Stimulated activated CD4-positive, alpha-beta T cell treated with anti-CD3 and anti-CD28 coated beads, Interleukin-15, amount 100 ng/mL, for 1 hour (primary cell): ENCODE data around the gene ADGRG6.
A peak's percentile ranks its signal among the peaks of the same experiment; 100 is the strongest.
"Not testable (repeated sequence)": the region's sequence is repeated elsewhere in the genome, so short reads cannot be mapped to it uniquely, and the experiment has no call there.

Experiments used
- DNase-seq, 2 donors: peaks; one replicate each; pipeline ENCODE4 v3.0.0-alpha.2; 2020; ENCODE audit warnings: low read depth in 1 of 2, low spot score in 1 of 2

Gene ADGRG6

DNA sequence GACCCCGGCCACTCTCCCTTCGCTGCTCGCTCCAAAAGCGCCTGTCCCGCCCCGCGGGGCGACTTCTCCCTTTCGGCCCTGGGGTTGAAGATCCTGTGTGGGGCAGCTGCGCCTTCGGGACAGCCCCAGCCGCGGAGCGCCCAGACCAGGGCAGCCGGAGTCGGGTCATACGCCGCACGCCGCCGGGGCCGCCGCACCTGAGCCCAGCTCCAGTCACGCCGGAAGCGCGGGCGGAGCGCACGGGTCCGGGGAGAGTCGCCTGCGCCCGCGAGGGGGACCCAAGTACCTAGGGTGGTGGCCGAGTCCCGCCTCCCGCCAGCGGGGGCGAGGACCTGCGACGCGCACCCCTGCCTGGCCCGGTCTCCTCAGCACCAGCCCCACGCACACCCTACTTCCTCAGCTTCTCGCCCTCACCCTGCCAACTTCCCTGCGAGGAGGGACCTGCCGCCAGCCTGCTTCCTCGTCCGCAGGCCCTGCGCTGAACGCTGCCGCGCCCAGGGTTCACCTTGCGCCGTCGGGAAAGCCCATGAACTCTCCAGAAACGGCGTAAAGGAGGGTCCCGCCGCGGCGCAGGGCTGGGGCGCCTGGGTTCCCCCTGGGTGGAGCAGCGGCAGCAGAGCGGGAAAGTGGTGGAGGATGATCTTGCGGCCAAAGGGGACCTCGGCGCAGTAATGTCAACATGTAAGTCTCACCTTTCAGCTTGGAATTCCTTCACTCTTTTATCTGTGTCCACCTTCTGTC lies at the start of gene ADGRG6:
Gene ADGRG6, plus strand, starts transcription at position 357 of the 741 bp plus-strand sequence. Its CDS starts 323 bp downstream, at position 680.
- peak in 1 of 2 donors; percentile 27 for DNase-seq

DNA sequence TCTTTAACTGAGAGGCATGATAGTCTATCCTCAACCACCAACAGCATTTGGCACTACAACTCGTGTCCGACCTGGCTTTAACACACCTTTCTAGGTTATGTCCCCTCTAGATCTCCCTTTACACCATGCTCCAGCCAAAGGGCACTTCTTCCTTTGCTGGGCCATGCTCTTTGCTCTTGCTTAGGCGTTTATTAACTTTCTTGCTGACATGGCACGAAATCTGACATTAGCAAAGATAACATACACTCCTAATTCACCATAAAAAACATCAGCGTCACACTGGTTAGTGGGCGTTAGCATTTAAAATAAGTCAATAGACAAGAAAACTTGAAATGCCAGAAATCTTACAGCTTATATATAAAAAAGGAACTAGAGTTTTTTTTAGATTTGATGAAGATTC lies 47.3 kb upstream of the ADGRG6 start:
- no peak for DNase-seq

DNA sequence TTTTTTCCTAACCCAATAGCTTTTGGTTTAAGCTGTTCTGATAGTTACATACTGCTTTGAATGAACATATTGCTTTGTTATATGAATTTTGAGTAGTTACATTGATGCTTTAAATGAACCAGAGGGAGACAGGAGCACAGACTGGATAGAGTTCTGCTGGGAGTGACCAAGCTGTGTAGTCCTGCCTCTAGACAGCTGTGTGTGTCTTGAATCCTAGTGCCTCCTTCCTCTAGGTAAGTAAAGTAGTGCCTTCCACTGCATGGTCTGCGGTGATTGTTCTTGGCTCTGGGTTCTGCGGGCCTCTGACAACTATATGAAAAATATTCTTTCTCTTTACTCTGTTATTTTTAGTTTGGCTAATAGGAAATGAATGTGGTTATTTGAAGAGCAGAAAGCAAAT lies 46.0 kb upstream of the ADGRG6 start:
- no peak for DNase-seq

DNA sequence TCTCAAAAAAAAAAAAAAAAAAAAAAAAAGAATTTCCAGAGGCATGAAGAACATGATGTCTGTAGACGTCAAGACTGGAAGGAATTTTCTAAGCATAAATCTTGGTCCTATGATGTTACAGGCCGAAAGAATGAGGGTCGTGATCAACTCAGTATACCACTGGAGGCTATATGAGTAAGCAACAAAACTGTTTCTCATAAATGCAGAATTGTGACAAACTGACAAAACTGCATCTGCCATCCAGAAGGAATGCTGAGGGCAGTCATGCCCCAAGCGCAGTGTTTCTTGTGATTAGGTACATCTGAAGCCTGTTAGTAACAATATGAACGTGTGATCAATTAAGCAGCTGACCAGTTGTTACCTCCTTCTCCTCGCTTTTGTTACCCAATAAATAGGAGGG lies 43.5 kb upstream of the ADGRG6 start:
- no peak for DNase-seq

DNA sequence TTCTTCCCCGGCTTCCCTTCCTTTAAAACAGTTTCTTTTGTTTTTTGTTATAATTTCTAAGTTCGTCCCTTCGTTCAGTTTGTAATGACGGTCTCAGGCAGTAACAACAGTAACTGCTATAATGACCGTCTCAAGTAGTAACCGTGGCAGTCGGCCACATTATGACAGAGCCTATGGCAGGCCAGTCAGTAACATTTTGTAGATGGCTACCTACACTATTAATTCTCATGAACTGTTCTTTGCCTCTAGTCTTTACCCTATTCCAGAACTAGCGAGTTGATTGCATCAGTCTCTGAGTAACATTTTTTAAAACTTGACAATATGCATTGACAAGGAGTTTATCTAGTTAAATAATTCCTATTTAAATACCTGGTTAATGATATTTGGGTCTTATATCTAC lies 43.0 kb upstream of the ADGRG6 start:
- DNase-seq = no peak

DNA sequence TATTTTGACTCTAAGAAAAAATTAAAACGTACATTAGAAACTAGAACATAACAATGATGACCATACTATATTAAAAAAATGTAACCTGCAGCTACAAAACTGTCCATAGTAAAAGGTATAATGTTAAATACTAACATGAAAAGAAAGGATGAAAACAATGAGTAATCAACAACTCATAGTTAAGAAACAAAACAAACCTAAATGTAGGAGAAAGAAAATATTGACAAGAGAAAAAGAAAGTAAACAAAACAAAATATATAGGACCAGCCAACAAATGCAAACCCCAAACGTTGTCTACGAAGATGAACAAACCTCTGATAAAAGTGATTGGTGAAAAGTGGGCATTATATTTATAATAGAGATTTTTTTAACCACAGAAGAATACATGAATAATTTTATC lies 41.1 kb upstream of the ADGRG6 start:
- no peak for DNase-seq

DNA sequence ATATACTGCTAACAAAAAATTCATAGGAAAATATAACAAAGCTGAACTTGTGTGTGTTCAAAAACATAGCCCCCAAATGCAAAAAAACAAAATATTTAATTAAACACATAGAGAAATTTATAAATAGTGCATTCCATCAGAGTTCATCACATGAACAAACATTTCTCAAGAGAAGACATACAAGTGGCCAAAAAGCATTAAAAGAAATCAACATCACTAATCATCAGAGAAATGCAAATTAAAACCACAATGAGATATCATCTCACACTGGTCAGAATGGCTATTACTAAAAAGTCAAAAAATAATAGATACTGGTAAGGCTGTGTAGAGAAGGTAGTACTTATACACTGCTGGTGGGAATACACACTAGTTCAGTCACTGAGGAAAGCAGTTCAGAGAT lies 39.6 kb upstream of the ADGRG6 start:
- DNase-seq = no peak

DNA sequence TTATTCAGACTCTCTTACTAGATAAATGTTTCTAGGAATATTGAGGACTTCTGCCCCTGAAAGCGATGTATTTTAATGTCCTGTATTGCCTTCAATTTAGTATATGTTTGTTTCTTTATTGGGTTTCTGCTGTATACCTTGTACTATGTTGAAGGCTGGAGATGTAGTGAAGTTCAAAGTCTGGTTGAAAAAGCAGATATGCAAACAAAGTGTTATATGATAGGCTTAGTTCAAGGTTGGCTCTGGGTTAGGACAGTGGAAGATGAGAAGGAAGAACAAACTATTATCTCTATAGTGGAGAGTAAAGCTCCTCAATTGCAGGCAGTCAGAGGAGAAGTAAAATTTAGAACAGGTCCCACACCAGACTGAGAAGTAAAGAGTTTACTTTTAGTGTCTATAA lies 36.3 kb upstream of the ADGRG6 start:
- no peak for DNase-seq

DNA sequence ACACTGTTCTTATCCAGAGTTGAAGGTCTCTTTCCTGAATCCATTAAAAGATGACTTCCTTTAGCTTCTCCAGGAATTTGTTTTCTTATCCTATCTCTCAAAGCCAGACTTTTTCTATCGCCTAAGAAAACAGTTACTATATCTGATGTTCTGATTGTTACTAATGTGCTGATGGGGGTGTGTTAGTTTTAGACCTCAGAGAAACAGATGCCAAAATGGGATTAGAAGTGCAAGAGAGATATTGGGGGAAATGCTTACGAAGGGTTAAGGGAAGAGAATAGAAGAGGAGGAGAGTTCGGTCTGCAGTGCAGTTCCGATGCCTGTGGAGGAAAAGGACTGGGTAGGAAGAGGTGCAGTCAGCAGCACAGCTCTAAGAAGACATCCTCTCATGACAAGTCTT lies 35.7 kb upstream of the ADGRG6 start:
- DNase-seq = no peak

DNA sequence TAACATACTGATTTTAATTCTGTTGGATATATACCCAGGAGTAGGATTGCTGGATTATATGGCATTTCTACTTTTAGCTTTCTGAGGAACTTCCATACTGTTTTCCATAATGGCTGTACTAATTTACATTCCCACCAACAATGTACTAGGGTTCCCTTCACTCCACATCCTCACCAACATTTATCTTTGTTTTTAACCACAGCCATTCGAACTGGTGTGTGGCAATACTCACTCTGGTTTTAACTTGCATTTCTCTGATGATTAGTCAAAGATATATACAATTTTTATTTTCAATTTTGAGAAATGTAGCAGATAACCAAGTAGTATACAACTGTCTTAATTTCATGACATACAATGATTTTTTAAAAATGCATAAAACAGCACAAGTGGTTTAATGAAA lies 30.3 kb upstream of the ADGRG6 start:
- no peak for DNase-seq

DNA sequence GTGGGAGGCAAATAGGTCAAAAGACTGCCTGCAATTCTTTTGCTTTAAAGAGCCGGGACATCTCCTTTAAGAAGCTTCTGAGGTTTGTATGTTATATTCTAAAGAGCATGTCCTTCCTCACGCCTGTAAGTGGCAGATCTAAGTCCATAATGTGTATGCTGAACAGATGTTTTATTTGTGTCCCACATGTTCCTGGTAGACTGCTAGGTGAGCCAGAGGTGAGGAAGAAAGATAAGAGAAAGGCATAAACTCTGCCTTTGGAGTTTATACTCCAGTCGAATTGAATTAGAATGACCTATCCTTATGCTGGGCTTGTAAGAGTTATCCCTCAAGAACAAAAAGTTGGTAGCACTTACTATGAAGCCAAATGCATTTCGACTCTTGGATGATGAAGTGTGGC lies 27.2 kb upstream of the ADGRG6 start:
- no peak for DNase-seq

DNA sequence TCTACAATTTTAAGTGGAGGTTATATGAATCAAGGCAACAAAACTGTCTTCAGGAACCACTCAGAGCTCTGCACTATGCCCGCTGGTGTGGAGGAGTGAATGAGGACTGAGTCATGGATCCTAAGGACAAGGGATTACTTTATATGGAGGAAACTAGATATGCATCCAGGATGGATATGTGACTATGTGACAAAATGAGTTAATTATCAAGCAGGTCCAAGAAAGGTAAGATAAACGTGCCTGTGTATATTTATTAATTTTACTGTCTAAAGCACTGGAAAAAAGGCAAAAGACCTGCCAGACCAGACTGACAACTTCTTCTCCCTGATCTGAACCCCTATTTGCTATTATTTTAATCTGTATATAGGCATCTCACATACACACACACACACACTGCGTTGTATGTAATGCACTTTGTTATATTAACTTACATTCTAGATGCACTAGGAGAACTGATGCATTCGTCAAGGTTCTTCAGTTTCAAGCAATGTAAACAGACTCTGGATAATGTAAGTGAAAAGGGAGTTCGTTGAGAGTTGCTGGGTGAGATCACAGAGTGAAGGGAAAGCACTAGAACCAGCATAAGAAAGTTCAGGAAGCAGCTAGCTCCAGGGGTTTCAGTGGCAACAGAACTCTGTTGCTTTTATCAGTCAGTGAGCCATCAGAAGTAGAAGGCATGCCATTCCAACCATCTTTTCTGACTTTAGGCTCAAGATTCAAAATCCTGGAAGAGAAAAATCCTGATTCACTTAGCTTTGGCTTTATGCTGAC lies 26.4 kb upstream of the ADGRG6 start:
- DNase-seq = no peak

DNA sequence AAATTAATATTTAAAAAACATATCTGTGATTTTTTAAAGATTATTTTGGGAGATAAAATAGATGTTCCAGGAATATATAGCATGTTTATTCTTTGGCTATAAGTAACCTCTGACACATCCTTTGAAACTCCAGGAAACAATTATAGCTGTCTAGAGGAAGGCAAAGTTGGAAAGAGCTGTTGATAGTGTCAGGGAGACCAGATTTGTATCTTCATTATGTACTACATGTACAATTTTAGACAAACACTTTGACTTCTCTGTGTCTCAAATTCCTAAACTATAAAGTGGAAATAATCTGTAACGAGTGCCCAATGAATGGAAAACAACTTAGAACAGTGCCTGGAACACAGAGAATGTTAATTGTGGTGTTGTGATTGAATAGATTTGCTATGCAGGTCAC lies 25.6 kb upstream of the ADGRG6 start:
- no peak for DNase-seq

DNA sequence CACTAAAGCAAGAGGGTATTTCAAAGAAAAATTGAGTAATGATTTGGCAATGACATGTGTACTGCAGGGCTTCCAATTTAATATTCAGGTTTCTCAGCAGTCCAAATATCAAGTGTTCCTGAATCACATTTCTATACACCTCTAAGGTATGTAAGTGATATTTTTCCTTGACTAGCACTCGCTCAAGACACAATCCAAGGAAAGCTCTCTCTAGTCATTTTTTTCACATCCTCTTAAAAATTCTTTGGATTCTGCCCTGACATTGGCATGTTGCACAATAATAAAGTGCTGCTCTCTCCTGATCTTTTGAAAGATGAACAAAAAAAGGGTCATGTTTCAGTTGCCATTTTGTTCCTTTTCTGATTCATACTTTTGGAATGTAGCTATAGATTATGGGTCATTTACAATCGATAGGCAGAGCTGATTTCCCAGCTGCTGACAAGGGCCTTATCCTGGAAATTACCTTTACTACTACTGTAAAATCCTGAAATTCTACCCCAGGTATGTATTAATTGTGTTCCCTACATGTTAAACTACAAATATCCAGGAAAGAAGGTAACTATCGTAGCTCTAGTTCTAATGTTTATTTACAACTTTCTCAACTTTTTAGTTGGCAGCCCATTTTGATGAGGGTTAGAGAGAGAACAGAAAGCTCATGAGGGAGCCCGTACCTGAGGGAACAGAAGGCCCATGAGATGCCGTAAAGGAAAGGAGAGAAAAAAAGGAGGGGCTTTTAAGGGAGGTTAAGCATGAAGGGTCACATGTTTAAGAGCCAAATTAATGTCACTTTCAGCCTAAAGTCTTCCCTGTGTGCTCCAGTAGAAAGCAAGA lies 22.2 kb upstream of the ADGRG6 start:
- DNase-seq = no peak

DNA sequence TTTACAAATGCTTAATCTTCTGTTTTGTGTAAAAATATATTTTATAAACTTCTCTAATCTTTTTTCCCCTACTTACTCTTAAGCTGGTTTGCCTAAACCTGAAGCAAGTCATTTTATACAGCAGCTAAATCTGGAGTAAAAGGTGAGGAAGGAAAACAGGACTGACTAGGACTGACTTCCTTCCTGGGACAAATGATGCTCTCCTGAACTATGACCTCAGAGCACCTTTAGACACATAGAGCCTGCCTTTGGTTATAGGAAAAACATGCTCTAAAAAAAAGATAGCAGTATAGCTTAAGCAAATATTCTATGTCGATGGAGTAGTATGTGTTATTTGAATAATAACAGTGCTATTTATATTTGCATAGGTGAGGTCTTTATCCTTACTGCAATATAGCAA lies 21.5 kb upstream of the ADGRG6 start:
- no peak for DNase-seq

DNA sequence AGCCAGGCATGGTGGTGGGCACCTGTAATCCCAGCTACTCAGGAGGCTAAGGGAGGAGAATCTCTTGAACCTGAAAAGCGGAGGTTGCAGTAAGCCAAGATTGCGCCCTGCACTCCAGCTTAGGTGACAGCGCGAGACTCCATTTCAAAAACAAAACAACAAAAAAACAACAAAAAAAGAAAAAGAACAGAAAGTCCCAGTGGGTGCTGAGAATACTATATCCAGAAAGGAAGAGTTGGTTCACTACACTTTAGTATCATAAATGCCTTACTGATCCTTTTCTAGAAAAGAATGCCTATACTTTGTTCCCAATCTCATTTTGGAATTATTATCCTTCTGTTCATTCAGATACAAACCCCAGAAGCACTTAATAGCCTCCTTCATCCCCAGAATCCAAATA lies 20.9 kb upstream of the ADGRG6 start:
- DNase-seq = no peak

DNA sequence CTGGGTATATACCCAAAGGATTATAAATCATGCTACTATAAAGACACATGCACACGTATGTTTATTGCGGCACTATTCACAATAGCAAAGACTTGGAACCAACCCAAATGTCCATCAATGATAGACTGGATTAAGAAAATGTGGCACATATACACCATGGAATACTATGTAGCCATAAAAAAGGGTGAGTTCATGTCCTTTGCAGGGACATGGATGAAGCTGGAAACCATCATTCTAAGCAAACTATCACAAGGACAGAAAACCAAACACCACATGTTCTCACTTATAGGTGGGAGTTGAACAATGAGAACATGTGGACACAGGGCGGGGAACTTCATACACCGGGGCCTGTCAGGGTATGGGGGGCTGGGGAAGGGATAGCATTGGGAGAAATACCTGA lies 18.7 kb upstream of the ADGRG6 start:
- DNase-seq = not testable (repeated sequence)

DNA sequence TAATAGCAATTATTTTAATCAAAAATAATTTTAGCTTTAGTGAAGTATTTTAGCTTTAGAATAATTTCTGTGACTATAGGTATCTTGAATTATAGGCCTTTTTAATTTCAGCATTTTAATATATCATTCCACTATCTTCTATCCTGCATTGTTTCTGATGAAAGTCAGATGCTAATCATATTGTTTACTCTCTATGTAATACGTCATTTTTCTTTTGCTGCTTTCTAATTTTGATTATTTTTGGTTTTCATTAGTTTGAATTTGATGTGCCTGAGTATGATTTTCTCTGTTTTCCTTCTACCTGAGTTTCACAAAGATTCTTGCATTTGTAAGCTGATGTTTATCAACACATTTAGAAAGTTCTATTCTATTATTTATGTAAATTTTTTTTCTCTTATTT lies 17.4 kb upstream of the ADGRG6 start:
- no peak for DNase-seq

DNA sequence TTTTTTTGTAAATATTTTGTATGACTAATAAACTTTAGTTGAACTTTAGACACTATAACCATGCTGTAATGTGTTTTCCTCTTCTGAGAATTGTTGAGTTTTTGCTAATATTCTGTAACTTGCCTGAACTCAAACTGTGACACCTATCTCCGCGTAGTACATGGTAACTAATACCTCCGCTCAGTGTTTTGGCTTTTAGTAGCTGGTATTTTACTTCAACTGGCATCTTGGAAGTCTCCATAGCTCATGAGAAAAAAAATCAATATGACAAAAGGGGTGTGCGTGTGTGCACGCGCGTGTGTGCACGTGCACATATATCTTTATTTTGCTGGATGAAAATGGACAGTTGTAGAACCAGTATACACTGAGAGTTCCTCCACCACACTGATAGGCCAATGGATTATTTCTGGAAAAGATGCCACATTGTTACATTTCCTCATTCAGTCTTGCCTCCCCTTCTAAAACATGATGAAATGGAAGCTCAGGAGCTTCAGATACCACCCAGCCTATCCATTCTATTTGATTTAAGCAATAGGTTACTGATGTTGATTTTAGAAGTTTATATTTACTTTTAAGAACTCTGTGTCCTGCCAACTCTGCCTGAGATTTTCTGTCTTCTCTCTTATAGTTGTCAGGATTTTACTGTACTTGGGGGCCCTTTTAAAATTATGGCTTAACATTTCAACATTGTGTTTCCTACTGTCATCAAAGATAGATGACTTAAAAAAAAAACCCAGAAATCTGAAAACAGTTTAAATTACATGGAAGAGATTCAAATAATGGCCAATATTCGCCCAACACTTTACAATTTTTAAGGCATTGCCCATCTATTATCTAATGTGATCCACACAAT lies 16.3 kb upstream of the ADGRG6 start:
- DNase-seq = no peak

DNA sequence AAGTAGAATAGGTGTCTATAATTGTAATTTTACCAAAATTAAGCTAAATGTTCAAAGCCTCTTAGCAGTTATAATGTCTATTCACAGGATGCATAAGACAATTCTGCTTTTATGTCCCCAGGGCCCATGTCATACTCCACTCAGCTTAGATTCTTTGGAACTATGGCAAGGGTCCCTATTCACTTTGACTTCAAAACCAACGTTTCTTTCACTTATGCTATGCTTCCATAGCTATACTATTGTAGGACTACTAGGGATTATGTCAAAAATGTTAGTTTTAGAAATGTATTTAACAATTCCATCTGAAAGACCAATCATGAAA lies 15.8 kb upstream of the ADGRG6 start:
- no peak for DNase-seq

DNA sequence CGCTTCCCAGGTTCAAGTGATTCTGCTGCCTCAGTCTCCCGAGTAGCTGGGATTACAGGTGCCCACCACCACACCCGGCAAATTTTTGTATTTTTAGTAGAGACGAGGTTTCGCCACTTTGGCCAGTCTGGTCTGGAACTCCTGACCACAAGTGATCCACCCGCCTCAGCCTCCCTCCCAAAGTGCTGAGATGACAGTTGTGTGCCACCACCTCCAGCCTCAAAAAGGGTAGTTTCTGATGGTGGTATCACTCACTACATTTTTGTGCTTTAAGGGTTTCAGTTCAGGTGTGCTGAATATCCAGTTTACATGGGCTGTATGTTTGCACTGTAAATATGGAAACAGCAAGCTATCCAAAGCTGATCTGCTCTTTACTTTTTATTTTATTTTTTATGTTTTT lies 12.1 kb upstream of the ADGRG6 start:
- DNase-seq = no peak
